HG03442 (cell line): ENCODE results near the gene C7orf25.
"Not testable (repeated sequence)": the region's sequence is repeated elsewhere in the genome, so short reads cannot be mapped to it uniquely, and the experiment has no call there.

Experiments
- ATAC-seq: cut with Tn5 transposase; IDR thresholded peaks from one replicate; pipeline ENCODE4 v1.9.1; 2021; ENCODE audit warnings: mild to moderate bottlenecking, moderate library complexity; ENCODE audit not compliant: unreplicated experiment

C7orf25 gene

DNA sequence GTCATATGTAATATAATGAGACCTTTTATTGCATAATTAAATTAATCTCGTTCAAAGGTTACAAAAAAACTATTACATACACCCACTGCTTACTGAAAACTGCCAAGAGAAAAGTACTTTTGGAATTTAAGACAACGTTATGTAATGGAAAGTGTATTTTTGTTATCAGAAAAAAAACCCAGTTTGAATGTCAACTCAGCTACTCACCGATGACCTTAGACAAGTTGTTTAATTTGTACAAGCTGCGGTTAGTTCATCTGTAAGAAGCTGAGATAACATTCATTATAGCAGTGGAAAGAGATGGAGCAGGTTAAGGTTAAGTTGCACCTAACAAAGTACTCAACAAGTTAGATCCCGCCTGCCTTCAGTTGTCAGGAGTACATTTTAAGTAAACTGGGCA is 19.0 kb upstream of the C7orf25 start:
- no peak for ATAC-seq

DNA sequence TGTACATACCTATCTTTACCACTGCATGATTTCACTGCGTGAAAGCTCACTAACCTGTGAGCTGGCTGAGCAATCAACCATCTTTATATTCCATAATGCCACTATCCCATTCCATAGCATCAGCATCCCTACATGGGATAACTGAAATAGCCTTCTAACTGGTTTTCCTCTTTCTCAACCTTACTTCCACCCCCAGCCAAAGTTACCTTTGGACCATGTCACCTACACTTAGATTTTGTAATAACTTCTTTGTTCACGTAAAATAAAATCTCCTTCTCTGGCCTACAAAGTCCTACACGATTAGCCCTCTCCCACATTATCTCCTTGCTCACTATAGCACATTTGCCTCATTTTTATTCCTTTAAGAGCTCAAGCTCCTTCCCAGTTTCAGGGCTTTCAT is 17.6 kb upstream of the C7orf25 start:
- no peak for ATAC-seq

DNA sequence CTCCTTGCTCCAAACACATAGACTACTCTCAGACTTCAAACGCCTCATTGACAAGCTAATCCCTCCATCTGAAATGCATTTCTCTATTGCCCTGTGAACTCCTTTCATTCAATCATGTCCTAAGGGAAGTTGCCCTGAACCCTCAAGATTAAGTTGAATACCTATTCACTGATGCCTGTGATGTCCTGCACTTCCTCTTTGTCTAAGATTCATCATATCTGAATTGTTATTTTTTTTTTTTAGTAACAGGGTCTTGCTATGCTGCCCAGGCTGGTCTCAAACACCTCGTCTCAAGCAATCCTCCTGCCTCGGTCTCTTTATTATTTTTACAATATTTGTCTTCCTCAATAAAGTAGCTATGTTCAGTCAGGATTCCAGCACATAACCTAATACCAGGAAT is 16.9 kb upstream of the C7orf25 start:
- ATAC-seq, result no peak

DNA sequence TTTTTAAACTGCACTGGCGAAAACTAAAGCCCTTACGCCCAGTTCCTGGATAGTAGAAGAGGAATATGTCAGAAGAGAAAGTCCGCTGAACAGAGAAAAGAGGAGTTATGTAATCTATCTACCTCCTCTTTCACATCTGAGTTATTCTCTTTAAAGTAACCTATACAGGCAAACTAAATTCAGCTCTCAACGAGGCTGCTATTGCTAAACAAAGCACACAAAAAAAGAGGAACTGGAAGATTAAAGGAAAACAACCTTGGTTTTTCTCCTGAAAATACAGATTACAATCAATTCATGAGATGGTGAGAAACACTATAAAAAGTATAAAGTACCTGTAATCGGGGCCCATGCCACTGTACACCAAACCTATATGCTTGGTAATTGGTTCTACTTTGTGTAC is 14.3 kb upstream of the C7orf25 start:
- ATAC-seq, result no peak

DNA sequence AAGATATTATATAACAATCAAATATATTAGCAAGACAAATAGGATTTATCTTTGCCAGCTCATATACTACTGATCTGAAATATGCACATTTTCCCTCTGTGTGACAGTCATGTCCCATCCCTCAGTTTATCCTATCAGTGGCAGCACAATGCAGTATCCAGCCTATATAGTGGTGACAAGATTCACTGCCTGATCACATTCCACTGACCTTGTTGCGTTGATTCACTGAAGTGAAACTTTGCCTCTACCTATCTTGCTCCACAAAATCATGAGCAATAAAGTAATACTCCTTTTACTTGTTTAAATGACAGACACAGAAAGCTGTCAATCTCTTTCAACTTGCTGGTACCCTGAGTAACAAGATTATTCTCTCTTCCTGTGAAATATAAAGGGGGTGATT is 13.8 kb upstream of the C7orf25 start:
- no peak for ATAC-seq

DNA sequence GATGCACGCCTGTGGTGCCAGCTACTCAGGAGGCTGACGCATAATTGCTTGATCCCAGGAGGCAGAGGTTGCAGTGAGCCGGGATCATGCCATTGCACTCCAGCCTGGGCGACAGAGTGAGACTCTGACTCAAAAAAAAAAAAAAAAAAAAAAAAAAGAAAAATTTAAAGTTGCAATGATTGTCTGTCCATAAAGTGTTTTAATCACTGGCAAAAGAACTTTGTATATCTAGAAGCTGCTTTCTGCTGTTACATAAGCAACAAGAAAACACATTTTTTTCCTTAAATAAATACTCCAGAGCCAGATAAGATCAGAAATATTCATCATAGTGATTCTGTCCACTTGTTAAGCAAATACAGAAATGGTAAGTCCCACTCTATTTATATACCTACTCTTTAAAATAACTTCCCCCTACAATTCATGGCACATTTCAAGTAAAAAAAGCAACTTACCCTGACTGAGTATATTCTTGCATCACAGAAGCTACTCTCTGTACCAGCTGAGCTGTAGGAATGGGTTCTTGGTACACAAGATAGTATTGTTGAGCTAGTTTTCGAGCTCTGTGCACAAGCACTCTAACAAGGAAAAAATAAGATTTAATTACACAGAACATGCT is 12.5 kb upstream of the C7orf25 start:
- no peak for ATAC-seq

DNA sequence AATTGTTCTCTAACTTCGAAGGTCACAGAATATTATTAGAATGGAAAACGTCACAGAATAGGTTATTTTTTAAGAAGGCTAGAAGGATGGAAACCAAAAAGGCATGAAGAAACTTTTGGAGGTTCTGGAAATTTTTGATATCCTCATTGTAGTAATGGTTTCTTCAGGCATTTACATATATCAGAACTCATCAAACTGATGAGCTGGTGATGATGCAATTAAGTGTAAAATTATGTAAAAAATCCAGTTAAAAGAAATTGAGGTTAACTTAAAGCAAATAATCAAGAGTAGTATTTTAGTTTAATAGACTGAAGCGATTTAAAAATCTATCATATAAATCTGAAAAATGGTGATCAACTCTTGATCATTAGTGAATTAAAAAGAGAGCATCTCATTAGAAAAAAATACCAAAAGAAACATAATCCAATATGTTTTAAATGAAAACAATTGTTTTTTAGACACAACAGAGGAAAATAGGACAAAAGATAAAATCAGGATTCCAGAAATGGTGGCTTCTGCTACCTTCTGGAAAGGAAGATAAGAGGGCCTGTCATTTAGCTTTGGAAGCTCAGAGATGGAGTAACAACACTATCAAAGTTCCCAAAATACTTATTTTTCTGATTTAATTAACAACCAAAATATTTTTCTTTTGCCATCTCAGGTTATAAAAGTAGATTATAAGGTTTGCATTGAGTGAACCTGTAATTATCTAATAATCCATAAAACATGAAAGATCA is 10.3 kb upstream of the C7orf25 start:
- ATAC-seq, result no peak

DNA sequence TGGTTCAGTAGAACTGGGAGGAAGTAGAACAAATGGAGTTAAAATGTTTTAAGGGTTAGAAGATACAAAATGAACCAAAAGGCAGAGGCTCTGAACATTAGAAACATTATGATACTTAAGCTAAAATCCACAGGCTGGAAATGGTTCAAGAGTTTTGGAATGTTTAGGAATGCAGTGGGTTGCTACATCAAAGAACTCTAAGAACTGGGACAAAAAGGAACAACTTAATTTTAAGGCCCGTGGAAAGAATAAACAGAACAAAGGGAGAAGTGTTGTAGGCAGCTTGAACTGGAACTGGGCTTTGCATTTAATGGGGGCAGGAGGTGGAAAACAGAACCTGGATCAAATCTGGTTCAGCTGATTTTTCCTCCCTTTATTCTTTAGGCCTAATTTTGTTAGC is 3.5 kb upstream of the C7orf25 start:
- ATAC-seq, result no peak

DNA sequence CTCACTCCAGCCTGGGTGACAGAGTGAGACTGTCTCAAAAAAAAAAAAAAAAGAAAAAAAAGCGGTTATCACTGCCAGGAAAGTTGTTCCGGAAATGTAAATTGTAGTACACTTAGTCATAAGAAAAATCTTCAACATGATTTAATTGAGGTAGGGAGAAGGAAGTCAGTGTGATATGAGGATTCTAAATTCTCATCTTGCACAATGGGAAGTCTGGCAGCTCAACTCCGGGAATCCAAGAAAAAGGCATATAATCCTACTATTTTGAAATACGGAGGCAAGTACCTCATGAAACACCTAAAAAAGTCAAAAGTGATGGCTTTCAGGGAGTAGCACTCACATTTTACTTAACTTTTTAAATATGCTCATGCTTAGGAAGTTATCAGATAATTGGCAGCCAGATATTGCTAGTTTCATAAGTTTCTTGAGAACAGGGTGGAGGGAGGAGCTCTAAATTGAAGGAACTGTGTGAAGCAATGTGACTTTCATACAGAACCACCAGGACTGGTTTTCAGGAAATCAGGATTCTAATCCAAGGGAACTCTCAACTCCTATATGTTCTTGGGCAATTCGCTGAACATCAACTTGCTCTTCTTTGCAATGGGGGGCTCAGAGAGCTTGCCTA is 2.7 kb upstream of the C7orf25 start:
- no peak for ATAC-seq

DNA sequence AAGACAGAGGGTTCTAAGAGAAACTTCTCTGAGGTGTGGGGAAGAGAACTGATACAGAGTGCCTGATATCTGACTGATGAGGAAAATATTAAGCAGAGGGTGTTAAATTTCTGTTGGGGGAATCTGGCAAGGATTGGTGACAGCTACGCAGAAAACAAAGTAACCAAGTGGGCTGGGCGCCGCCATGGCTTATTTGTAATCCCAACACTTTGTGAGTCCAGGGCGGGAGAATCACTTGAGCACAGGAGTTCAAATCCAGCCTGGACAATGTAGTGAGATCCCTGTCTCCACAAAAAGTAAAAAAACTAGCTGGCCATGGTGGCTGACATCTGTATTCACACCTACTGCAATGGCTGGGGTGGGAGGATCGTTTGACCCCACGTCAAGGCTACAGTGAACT is 2.1 kb upstream of the C7orf25 start:
- no peak for ATAC-seq

DNA sequence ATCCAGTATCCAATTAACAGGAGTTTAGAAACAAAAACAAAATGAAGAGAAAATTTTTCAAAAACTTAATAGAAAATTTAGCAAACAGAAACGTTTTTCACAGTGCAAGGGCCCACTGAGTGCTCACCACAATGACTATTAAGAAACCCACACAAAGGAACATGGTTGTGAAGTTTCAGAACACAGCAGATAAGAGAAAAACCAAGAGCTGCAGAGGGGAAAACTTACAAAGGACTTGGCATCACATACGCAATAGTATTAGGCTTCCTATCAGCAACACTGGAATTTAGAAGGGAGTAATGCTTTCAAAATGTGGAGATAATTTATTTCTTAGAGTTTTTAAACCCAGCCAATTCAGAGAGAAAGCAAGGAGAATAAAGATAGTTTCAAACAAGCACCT is 1.7 kb upstream of the C7orf25 start:
- ATAC-seq, result no peak

DNA sequence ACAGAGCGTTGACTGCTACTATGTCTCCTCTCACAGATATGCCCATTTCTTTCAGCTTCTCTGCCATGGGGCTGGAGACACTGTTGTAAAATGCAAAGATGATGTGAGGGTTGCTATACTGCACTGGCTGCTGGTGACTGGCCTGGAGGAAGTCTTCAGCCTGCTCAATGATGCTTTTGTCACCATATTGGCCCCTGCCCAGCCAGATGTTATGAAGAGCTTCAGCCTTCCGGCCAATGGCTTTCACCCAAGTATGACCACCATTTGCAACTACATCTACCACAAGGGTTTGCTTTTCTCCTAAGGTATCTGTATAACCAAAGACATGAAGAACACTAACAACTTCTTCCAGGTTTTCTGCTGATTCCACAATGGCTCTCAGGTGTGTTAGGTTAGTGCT is 1.6 kb downstream of the C7orf25 start:
- ATAC-seq, result no peak

DNA sequence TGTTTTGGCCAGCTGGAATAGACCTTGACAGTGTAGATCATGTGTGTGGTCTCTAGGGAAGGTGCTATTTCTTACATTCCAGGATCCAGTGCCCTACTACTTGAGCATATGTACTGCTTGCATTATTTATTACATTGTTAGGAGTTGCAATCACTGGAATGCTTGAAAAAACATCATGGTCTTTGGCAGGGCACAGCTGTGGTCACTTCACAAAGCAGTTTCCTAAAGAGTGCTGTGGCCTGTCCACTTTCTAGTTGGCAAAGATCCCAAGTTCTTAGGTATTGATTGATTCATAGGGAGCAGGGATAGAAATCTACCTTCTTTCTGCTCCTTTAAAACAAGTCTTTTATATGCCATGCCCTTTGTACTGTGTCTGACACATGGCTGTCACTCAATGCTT is 4.6 kb downstream of the C7orf25 start:
- no peak for ATAC-seq

DNA sequence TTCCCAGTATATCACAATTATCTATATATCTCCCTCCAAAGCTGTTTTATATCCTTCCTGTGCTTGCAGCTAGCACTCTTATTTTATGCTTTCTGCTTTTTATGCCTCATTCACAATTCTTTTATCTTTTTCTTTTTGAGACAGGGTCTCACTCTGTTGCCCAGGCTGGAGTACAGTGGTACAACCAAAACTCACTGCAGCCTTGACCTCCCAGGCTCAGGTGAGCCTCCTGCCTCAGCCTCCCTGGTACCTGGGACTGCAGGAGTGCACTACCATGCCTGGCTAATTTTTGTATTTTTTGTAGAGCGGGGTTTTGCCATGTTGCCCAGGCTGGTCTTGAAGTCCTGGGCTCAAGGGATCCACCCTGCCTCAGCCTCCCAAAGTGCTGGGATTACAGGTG is 5.7 kb downstream of the C7orf25 start:
- ATAC-seq, result no peak

DNA sequence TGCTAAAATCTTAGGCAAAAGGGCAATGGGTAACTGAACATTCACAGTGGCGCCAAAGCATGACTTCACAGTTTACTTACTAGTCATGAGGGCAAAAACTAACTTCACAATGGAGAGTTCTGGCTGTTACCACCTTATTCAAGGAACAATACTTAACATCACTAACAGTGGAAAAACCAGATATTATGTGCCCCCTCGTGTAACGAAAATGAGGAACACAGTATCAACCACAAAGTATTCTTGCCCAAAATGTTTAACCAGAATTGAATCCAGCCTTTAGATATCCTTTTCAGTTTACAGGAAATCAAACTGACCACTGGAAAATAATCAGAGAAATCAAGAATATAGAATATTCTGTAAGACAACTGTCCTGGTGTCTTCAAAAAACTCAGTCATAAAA is 9.5 kb downstream of the C7orf25 start:
- no peak for ATAC-seq

DNA sequence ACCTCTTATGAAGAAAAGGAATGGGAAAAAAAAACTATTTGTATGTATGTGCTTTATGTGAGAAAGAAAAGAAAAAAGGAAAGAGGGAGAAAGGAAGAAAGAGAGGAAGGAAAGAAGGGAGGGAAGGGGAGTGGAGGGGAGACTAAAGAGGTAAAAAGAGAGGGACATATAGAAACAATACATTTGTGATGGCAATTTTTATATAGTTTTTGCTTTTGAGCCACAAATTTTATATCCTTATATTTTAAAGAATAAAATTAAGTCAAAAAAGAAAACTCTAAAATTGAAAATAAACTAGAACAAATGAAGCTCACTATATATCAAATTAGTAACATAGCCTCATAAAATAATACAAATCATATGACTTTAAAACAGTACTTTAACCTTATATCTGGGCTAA is 11.0 kb downstream of the C7orf25 start:
- ATAC-seq, result no peak

DNA sequence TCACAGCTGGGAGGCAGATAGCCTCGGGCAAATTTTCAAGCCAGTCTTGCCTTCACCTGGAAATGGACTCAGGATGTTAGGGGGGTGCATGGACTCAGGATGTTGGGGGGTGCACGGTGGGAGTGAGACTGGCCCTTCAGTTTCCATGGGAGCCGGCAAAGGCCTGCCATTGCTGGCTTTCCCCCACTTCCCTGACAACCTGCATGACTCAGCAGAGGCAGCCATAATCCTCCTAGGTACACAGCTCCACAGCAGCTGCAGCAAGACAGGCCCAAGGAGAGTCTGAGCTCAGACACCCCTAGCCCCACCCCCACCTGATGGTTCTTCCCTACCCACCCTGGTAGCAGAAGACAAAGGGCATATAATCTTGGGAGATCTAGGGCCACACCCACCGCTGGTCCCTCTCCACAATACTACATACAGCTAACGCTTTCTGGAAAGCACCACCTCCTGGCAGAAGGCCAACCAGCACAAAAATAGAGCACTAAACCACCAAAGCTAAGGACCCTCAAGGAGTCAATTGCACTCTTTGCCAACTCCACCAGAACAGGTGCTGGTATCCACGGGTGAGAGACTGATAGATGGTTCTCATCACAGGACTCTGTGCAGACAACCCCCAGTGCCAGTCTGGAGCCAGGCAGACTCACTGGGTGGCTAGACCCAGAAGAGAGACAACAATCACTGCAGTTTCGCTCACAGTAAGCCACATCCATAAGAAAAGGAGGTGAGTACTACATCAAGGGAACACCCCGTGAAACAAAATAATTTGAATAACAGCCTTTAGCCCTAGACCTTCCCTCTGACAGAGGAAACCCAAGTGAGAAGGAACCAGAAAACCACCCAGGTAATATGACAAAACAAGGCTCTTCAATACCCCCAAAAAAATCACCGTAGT is 18.3 kb downstream of the C7orf25 start:
- no peak for ATAC-seq

DNA sequence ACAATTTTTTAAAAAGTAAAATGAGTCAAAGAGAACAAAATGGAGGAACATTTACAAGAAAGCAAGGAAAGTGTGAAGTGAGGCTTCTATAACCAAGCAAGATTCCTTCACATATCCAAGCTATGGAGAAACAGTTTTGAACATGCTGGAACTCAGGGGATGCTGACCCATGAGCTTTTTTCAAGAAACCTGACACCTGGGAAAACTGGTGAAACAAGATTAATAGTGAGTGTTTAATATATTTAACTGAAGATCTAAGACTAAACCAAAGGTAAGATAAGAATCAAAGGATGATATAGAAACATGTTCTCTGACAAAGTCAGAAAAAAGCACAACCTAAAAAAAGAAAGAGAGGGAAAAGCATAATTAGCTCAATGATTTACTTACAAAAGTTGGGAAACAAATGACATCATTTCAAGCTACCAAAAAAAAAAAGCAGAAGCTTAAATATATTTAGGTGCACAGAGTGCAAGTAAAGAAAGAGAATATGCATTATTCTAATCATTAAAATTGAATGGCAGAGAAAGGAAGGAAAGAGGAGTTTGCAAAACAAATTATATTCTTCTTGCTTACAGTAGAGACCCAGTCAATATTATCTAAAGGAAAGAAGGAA is 24.9 kb downstream of the C7orf25 start:
- no peak for ATAC-seq

DNA sequence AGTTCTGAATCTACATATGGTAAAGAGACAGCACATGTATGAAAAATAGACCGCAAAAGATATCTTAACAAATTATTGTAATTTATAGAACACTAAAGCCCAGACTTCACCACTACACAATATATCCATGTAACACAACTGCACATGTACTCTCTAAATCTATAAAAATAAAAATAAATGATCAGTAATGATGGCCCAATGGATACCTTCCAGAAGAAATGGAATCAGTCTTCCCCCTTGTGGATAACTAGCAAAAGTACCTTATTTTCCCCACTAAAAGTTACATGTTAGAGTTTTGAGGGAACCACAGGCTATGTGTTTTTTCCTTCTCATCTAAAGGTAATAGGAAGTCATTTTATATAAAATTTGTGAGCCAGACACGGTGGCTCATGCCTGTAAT is 25.7 kb downstream of the C7orf25 start:
- ATAC-seq, result no peak

DNA sequence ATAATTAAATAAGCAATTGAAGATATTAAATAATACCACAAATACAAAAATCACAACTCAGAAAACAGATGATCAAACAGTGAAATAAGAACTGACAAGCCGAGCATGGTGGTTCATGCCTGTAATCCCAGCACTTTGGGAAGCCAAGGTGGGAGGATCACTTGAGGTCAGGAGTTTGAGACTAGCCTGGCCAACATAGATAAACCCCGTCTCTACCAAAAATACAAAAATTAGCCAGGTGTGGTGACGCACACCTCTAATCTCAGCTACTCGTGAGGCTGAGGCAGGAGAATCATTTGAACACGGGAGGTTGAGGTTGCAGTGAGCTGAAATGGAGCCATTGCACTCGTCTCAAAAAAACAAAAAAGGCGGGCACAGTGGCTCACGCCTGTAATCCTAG is 26.7 kb downstream of the C7orf25 start:
- not testable (repeated sequence) for ATAC-seq

DNA sequence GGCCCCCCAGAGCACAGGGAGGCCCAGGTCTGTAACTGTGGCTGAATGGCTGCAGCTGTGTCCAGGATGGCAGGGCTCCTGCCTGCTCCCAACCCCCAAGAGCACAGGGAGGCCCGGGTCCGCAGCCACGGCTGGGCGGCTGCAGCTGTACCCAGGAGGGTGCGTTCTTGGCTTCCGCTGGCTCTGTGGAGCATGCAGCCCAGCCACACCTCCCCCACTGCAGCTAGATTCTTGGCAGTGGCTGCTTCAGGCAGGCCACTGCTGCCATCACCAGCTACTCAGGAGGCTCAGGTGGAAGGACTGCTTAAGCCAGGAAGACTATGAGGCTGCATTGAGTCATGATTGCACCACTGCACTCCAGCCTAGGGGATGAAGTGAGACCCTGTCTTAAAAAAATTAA is 27.9 kb downstream of the C7orf25 start:
- no peak for ATAC-seq
